Left lung (tissue), 10 donors: ENCODE measurements around the gene FTCDNL1. TPM values are rescaled to one million over a fixed set of nuclear protein-coding genes. Genes with fewer than 3 reads are reported as not detected.

Experiments
- ATAC-seq: fragments of 200-7000 bp; cut with Tn5 transposase; one replicate; pipeline ENCODE4 v1.9.1; 2020; ENCODE audit warnings: moderate library complexity
- DNase-seq, 4 donors: peaks; one replicate each; pipeline ENCODE4 v3.0.0-alpha.2; 2013 to 2020
- H3K27ac ChIP-seq, 2 donors: fragments of 200-600 bp; sonication (generic) in 1 of 2; one replicate each; pipeline versions ENCODE4 v1.5.0 to v1.8.0; 2020 to 2021
- H3K27me3 ChIP-seq, 2 donors: fragments of 200-600 bp; sonication (generic) in 1 of 2; one replicate each; pipeline versions ENCODE4 v1.5.0 to v1.8.0; 2020 to 2021
- H3K36me3 ChIP-seq, 2 donors: fragments of 200-600 bp; sonication (generic) in 1 of 2; one replicate each; pipeline versions ENCODE4 v1.5.0 to v1.8.0; 2020 to 2021
- H3K4me1 ChIP-seq, 2 donors: fragments of 200-600 bp; one replicate each; pipeline ENCODE4 v1.8.0; 2021
- H3K4me3 ChIP-seq, 2 donors: fragments of 200-600 bp; sonication (generic) in 1 of 2; one replicate each; pipeline versions ENCODE4 v1.5.0 to v1.8.0; 2020 to 2021; ENCODE audit warnings: mild to moderate bottlenecking in 1 of 2
- H3K9me3 ChIP-seq, 2 donors: fragments of 200-600 bp; sonication (generic) in 1 of 2; one replicate each; pipeline versions ENCODE4 v1.5.0 to v1.8.0; 2020 to 2021
- intact Hi-C, 2 donors: fragments of 100-400 bp; cut with DNase I; formaldehyde crosslinking; loops; one replicate each; pipeline versions ENCODE4 v1.11.2 to v1.14.2; 2022
- polyA plus RNA-seq, 6 donors: library from polyadenylated mRNA; unstranded; fragments of 120-200 nt; gene quantifications; one replicate each; pipeline ENCODE4 v1.2.1, GENCODE V29; 2013; ENCODE audit not compliant: insufficient read length in 6 of 6
- total RNA-seq, 2 donors: library from RNA; stranded (reverse); fragmentation: NEBNext Ultra II Directional; extraction: Animal tissue kit (Norgen Biotek cat#: 25700); gene quantifications; one replicate each; pipeline ENCODE4 v1.2.1, GENCODE V29; 2021
- TF ChIP-seq, protein P1 (sequence below), 2 donors: fragments of 200-600 bp; sonication (generic) in 1 of 2; IDR thresholded peaks; one replicate each; pipeline versions ENCODE4 v1.5.0 to v1.8.0; 2021; ENCODE audit warnings: antibody characterized with exemption in 2 of 2
- donor health status: DM: no; HTN: yes; CAD: no.
- donor health status: DM: no; HTN: no; CAD: no.

Gene FTCDNL1
- total and polyA plus RNA-seq, 8 donors = 0.09 to 3.5 (median 0.34) TPM

DNA sequence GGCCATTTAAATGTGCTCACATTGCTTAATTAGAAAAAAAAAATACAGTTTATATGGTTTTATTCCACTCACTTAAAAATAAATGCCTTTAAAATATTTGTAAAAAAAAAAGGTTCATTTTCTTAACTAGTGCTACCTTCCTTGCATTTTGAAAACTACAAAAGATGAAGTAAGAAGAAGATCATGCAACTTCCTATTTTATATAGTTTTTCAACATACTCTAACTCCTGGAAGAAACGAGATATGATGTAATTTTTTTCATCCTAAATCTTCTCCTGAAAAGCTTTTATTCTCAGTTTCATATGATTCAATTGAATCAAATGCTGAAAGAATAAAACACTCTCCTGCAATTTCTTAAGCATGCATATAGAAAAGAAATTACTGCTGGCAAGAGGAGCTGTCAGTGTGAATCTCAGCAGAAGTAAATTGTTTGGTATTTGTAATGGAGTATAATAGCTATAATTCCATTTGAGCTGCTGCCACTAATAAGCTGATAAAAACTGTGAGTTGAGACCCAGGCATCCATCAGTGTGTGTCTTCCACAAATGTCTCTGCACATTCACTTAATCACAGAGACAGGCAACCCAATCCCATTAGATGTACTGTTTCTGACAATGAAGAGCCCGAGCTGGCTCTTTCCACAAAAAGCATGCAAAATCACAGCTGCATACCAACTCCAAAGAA lies 3.7 kb downstream of the FTCDNL1 start:
- DNase-seq = peak in 1 of 4 donors; percentile 24
- H3K27ac ChIP-seq = no peak overlapping the region
- TF ChIP-seq, protein P1, sequence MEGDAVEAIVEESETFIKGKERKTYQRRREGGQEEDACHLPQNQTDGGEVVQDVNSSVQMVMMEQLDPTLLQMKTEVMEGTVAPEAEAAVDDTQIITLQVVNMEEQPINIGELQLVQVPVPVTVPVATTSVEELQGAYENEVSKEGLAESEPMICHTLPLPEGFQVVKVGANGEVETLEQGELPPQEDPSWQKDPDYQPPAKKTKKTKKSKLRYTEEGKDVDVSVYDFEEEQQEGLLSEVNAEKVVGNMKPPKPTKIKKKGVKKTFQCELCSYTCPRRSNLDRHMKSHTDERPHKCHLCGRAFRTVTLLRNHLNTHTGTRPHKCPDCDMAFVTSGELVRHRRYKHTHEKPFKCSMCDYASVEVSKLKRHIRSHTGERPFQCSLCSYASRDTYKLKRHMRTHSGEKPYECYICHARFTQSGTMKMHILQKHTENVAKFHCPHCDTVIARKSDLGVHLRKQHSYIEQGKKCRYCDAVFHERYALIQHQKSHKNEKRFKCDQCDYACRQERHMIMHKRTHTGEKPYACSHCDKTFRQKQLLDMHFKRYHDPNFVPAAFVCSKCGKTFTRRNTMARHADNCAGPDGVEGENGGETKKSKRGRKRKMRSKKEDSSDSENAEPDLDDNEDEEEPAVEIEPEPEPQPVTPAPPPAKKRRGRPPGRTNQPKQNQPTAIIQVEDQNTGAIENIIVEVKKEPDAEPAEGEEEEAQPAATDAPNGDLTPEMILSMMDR (IDR thresholded peaks at IDR 0.05) = no peak
- no peaks in the 10 kb centered on the region for H3K9me3 ChIP-seq
- peaks cover 0 to 13% of the 10 kb centered on the region in 2 donors for H3K27me3 ChIP-seq
- H3K4me1 ChIP-seq = peaks cover 0 to 19% of the 10 kb centered on the region in 2 donors
- no peaks in the 10 kb centered on the region for H3K36me3 ChIP-seq
- intact Hi-C loops = no loop called here
- no peak for ATAC-seq
- H3K4me3 ChIP-seq = no peak overlapping the region

DNA sequence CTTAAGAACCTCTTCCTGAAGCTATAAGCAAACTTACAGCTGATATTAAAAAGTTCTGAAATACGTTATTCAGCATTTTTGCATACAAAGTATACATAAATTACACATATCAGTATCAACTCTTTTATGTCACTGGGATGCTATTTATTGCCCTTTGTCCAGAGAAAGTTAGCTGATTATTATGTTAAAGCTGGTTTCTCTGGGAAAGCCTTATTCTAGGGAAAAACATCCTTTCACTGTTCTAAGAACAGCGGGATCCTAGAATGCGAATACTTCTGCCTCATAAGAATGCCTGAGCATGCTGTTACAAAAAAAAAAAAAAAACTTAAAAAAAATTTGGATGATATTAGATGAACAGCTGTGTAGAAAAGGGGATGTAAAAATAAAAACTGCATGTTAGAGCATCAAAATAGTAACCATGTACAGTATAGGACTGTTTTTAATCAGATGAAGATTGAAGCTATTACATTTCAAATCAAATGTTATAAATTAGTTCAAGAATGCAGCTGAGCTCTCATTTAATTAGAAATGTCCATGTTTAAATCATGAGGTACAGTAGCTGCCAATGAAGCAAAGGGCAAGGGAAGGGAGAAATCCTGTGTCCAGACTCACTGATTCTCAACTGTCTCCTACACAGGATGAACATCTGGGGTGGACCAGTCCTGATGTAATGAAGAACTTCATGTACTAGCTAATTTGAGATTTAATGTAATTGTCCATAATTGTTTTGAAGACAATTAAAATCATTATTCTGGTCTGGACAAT lies 8.2 kb downstream of the FTCDNL1 start:
- H3K9me3 ChIP-seq = no peaks in the 10 kb centered on the region
- no peaks in the 10 kb centered on the region for H3K4me1 ChIP-seq
- DNase-seq = no peak
- no peaks in the 10 kb centered on the region for H3K36me3 ChIP-seq
- H3K27me3 ChIP-seq = no peaks in the 10 kb centered on the region
- TF ChIP-seq, protein P1 (IDR thresholded peaks at IDR 0.05) = no peak
- no peak overlapping the region for H3K27ac ChIP-seq
- H3K4me3 ChIP-seq = no peak overlapping the region
- intact Hi-C loops = no loop called here
- ATAC-seq = no peak

DNA sequence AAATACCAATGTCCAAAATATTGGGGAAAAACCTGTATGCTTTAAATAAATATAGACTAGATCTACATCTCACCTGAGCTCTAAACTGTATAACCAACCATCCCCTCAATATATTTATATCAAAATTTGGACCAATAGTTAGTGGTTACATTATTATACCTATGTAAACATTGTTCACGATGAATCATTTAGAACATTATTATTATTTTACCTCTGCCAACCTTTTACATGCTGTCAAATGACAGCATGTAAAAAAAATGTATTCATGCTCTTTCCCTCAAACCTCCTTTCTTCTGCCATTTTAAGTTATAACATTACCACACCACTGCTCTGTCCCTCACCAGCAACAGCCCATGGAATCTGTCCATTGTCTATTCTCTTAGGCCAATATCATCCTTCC lies 9.6 kb downstream of the FTCDNL1 start:
- ATAC-seq (no peak), DNase-seq (no peak)
- no peaks in the 10 kb centered on the region for H3K36me3 ChIP-seq
- no peak overlapping the region for H3K27ac ChIP-seq
- no peaks in the 10 kb centered on the region for H3K9me3 ChIP-seq
- intact Hi-C loops = no loop called here
- no peaks in the 10 kb centered on the region for H3K4me1 ChIP-seq
- TF ChIP-seq, protein P1 (IDR thresholded peaks at IDR 0.05) = no peak
- no peaks in the 10 kb centered on the region for H3K27me3 ChIP-seq
- H3K4me3 ChIP-seq = no peak overlapping the region

DNA sequence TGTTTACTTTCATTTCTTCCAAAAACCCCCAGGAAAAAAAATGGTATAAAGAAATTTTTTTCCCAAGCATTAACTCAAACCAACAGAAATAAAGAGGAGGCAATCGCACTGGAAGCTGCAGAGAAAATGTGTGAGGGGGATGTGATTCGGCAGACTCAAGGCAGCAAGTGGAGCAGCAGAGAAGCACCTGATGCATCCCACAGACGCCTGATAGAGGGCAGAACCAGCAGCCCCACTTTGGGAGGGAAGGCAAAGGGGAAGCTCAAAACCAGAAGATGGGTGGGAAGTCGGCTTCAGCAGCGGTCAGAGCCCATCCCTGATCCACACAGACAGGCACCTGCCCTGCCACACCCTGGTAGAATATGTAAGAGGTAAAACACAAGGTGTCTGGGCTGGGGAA lies 12.6 kb downstream of the FTCDNL1 start:
- Histone ChIP-seq H3K27me3 (no peaks in the 10 kb centered on the region), H3K36me3 (no peaks in the 10 kb centered on the region), H3K9me3 (no peaks in the 10 kb centered on the region), H3K4me3 (no peak overlapping the region), H3K27ac (no peak overlapping the region), H3K4me1 (no peaks in the 10 kb centered on the region)
- ATAC-seq (no peak), DNase-seq (no peak)
- TF ChIP-seq, protein P1 (IDR thresholded peaks at IDR 0.05) = no peak
- intact Hi-C loops = no loop called here

DNA sequence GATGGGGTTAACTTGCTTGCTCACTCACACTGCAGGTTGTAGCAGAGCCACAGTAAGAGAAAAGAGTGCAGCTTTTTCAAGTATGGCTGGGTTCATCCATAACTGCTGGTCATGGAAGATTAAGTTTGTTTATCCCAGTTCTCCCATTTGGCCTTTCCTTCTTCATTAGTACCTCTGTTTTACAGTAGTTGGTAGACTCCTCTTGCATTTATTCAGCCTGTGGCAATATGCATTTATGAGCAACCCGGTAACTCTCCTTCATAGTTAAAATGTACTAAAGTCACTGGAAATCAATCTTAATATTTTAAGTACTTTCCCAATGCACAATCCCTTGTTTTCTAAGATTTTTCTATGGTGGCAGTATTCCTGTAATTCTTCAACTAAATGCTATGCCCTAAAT lies 14.0 kb downstream of the FTCDNL1 start:
- DNase-seq (no peak), ATAC-seq (no peak)
- intact Hi-C loops = no loop called here
- H3K27me3 ChIP-seq = no peaks in the 10 kb centered on the region
- H3K4me3 ChIP-seq = no peak overlapping the region
- no peak overlapping the region for H3K27ac ChIP-seq
- TF ChIP-seq, protein P1 (IDR thresholded peaks at IDR 0.05) = no peak
- H3K4me1 ChIP-seq = no peaks in the 10 kb centered on the region
- no peaks in the 10 kb centered on the region for H3K36me3 ChIP-seq
- H3K9me3 ChIP-seq = no peaks in the 10 kb centered on the region
